ENCODE data around the gene KLHDC7A.

DNA sequence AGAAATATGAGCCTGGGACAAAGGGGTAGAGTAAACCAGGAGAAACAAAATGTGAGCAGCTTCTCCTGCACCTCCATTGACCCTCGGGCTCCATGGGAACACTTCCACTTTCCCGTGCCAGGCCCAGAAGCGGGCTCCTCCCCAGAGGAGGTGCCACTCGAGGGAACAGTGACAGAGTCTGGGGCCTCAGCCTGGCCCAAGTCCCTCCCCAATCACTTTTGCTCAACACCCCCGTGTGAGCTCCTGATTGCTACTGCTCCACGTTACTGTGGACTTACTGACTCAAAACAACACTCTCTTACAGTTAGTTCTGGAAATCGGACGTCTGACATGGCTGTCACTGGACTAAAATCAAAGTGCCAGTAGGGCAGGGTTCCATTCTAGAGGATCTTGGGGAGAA lies 17.7 kb upstream of the KLHDC7A start:
- TF ChIP-seq, protein P1, sequence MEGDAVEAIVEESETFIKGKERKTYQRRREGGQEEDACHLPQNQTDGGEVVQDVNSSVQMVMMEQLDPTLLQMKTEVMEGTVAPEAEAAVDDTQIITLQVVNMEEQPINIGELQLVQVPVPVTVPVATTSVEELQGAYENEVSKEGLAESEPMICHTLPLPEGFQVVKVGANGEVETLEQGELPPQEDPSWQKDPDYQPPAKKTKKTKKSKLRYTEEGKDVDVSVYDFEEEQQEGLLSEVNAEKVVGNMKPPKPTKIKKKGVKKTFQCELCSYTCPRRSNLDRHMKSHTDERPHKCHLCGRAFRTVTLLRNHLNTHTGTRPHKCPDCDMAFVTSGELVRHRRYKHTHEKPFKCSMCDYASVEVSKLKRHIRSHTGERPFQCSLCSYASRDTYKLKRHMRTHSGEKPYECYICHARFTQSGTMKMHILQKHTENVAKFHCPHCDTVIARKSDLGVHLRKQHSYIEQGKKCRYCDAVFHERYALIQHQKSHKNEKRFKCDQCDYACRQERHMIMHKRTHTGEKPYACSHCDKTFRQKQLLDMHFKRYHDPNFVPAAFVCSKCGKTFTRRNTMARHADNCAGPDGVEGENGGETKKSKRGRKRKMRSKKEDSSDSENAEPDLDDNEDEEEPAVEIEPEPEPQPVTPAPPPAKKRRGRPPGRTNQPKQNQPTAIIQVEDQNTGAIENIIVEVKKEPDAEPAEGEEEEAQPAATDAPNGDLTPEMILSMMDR (IDR thresholded peaks at IDR 0.05), result no peak
- TF ChIP-seq POLR2A (IDR thresholded peaks at IDR 0.05), result no peak

All from heart left ventricle (tissue), 13 donors.